HepG2 (cell line): ENCODE measurements around the gene MRPL28. TPM values are rescaled to one million over a fixed set of nuclear protein-coding genes. Genes with fewer than 3 reads are reported as not detected.

Source experiments
- CBX1 ChIP-seq: IDR thresholded peaks from one replicate; pipeline ENCODE4 v1.6.1; 2016; ENCODE audit warnings: antibody characterized with exemption, low read depth
- GZF1 ChIP-seq: sonication (generic); formaldehyde crosslinking; IDR thresholded peaks from 2 replicates; pipeline ENCODE4 v1.5.1; 2020; ENCODE audit warnings: mild to moderate bottlenecking, missing genetic modification reagents
- KLF15 ChIP-seq: sonication (generic); formaldehyde crosslinking; IDR thresholded peaks from 2 replicates; pipeline ENCODE4 v1.8.1; 2023; ENCODE audit warnings: borderline replicate concordance, mild to moderate bottlenecking, inconsistent platforms, missing genetic modification reagents, mixed read lengths
- MATR3 ChIP-seq: sonication (generic); formaldehyde crosslinking; IDR thresholded peaks from 2 replicates; pipeline ENCODE4 v1.4.0; 2020; ENCODE audit warnings: missing genetic modification reagents
- POLR2A ChIP-seq, 2 experiments: IDR thresholded peaks; 2 replicates each; pipeline ENCODE4 v1.6.1; 2011; ENCODE audit warnings: low read depth in 2 of 2, low read length in 2 of 2, mild to moderate bottlenecking in 1 of 2, moderate library complexity in 1 of 2; ENCODE audit not compliant: insufficient read depth in 1 of 2
- PPARG ChIP-seq: conservative IDR thresholded peaks from 2 replicates; pipeline ENCODE4 v1.6.1; 2016; ENCODE audit warnings: missing biosample characterization, missing genetic modification reagents
- RAD21 ChIP-seq: fragments of 450-650 bp; formaldehyde crosslinking; IDR thresholded peaks from 2 replicates; pipeline ENCODE4 v1.5.0; 2020; ENCODE audit warnings: mild to moderate bottlenecking
- RBAK ChIP-seq: sonication (generic); formaldehyde crosslinking; IDR thresholded peaks from 2 replicates; pipeline ENCODE4 v1.5.1; 2020; ENCODE audit warnings: mild to moderate bottlenecking, missing genetic modification reagents
- SAFB2 ChIP-seq: sonication (generic); formaldehyde crosslinking; IDR thresholded peaks from 2 replicates; pipeline ENCODE4 v1.5.1; 2020; ENCODE audit warnings: missing genetic modification reagents, low read depth, mild to moderate bottlenecking, borderline replicate concordance
- THAP11 ChIP-seq: IDR thresholded peaks from 2 replicates; pipeline ENCODE4 v1.6.1; 2016; ENCODE audit warnings: missing biosample characterization, missing genetic modification reagents
- TRIM24 ChIP-seq: sonication (generic); formaldehyde crosslinking; IDR thresholded peaks from 2 replicates; pipeline ENCODE4 v1.8.0; 2022; ENCODE audit warnings: mild to moderate bottlenecking, missing genetic modification reagents
- YEATS2 ChIP-seq: sonication (generic); formaldehyde crosslinking; IDR thresholded peaks from 2 replicates; pipeline ENCODE4 v1.4.0; 2020; ENCODE audit warnings: missing genetic modification reagents, borderline replicate concordance
- ZNF207 ChIP-seq: fragments of 450-650 bp; IDR thresholded peaks from 2 replicates; pipeline ENCODE4 v1.6.1; 2016; ENCODE audit warnings: antibody characterized with exemption, borderline replicate concordance
- ZNF33B ChIP-seq: sonication (generic); formaldehyde crosslinking; IDR thresholded peaks from 2 replicates; pipeline ENCODE4 v1.5.1; 2020; ENCODE audit warnings: mild to moderate bottlenecking, missing genetic modification reagents
- ZNF501 ChIP-seq: sonication (generic); formaldehyde crosslinking; IDR thresholded peaks from 2 replicates; pipeline ENCODE4 v1.5.1; 2020; ENCODE audit warnings: mild to moderate bottlenecking, moderate library complexity, missing genetic modification reagents
- ZNF543 ChIP-seq: sonication (generic); formaldehyde crosslinking; IDR thresholded peaks from 2 replicates; pipeline ENCODE4 v1.4.0; 2020; ENCODE audit warnings: mild to moderate bottlenecking, missing genetic modification reagents
- ZNF556 ChIP-seq: sonication (generic); formaldehyde crosslinking; IDR thresholded peaks from 2 replicates; pipeline ENCODE4 v1.4.0; 2020; ENCODE audit warnings: mild to moderate bottlenecking, missing genetic modification reagents, borderline replicate concordance
- ZNF629 ChIP-seq: sonication (generic); formaldehyde crosslinking; conservative IDR thresholded peaks from 2 replicates; pipeline ENCODE4 v1.5.0; 2020; ENCODE audit warnings: missing genetic modification reagents
- polyA plus RNA-seq, 8 experiments: library from polyadenylated mRNA; depleted of rRNA in 3 of 8; stranded (reverse) in 7 of 8; unstranded in 1 of 8; fragments of >200 nt; fragmentation: Illumina TruSeq in 4 of 8; extraction: Trizol in 4 of 8; gene quantifications; 2 replicates each; pipeline versions ENCODE4 v1.2.1 to v1.2.3, GENCODE V29; 2011 to 2016; ENCODE audit warnings: low read depth in 4 of 8, missing spikeins in 1 of 8, mixed read lengths in 1 of 8; ENCODE audit not compliant: insufficient read depth in 1 of 8
- total RNA-seq, 5 experiments: library from RNA; depleted of rRNA; stranded (reverse); fragments of >200 nt; fragmentation: Illumina TruSeq; extraction: Trizol; gene quantifications; 2 replicates each; pipeline ENCODE4 v1.2.3, GENCODE V29; 2016; ENCODE audit warnings: low read depth in 1 of 5
- TF ChIP-seq, protein P1 (sequence below): sonication (generic); formaldehyde crosslinking; IDR thresholded peaks from 2 replicates; pipeline ENCODE4 v1.5.0; 2020; ENCODE audit warnings: mild to moderate bottlenecking, missing genetic modification reagents, moderate library complexity
- TF ChIP-seq, protein P2 (sequence below): sonication (generic); formaldehyde crosslinking; IDR thresholded peaks from 2 replicates; pipeline ENCODE4 v1.5.1; 2020; ENCODE audit warnings: mild to moderate bottlenecking, moderate library complexity, missing genetic modification reagents
- TF ChIP-seq, protein P3 (sequence below): sonication (generic); formaldehyde crosslinking; IDR thresholded peaks from 2 replicates; pipeline ENCODE4 v1.4.0; 2020; ENCODE audit warnings: missing genetic modification reagents
- TF ChIP-seq, protein P4 (sequence below): sonication (generic); formaldehyde crosslinking; IDR thresholded peaks from 2 replicates; pipeline ENCODE4 v1.9.0; 2022; ENCODE audit warnings: missing genetic modification reagents, mild to moderate bottlenecking, borderline replicate concordance

Gene MRPL28
- total and polyA plus RNA-seq, 2 of the 13 experiments (the other 11 are each of a cell fraction or from before 2014, with no cell fraction given): 114 to 135 TPM

DNA sequence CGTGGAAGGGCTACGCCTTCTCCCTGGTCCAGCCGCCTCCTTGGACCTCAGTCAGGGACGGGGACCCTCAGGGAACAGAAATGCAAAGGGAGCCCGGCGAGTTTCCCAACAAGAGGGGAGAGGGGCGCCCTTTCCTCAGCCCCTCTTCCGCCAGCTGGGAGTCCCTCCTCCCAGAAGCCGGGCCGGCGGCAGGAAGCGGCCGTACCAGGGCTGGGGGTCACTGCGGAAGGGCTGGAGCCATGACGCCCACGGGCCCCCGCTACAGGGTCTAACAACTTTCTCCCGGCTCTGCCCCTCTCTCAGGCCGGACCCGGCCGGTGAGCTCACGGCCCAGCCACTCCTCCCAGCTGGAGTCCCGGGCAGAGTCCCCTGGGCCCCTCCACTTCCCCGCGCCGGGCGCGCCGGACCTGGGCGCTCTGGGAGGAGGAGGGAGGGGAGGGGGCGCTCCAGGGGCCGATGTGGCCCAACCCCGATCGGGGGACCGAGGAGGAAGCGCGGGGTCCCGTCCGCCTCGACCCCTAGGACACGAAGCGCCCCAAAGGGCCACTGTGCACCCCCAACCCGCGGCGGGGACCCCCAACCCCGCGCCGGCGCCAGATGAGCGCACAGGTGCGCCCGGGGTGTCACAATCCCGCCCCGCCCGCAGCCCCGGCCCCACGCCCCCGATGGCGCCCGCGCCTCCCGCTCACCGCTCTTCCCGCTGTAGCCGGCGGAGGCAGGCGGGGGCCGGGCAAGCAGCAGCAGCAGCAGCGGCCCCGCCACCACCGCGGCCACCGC lies 10.9 kb upstream of the MRPL28 start (continued):
- TF ChIP-seq POLR2A (IDR thresholded peaks at IDR 0.05; ENCODE audit: insufficient read depth in 1 of 2, low read depth in 2 of 2, low read length in 2 of 2): 0 out of 4 replicates have a peak, but pooled peaks of 1 of the 2 experiments have one; percentile 3
- TF ChIP-seq ZNF501 (CRISPR knock-in tag): peak; percentile 39
- TF ChIP-seq, protein P1, sequence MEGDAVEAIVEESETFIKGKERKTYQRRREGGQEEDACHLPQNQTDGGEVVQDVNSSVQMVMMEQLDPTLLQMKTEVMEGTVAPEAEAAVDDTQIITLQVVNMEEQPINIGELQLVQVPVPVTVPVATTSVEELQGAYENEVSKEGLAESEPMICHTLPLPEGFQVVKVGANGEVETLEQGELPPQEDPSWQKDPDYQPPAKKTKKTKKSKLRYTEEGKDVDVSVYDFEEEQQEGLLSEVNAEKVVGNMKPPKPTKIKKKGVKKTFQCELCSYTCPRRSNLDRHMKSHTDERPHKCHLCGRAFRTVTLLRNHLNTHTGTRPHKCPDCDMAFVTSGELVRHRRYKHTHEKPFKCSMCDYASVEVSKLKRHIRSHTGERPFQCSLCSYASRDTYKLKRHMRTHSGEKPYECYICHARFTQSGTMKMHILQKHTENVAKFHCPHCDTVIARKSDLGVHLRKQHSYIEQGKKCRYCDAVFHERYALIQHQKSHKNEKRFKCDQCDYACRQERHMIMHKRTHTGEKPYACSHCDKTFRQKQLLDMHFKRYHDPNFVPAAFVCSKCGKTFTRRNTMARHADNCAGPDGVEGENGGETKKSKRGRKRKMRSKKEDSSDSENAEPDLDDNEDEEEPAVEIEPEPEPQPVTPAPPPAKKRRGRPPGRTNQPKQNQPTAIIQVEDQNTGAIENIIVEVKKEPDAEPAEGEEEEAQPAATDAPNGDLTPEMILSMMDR: peak; percentile 23
- 0 out of 2 replicates have a peak, but pooled peaks have one; percentile 33 for TF ChIP-seq SAFB2
- no peak for TF ChIP-seq ZNF556 (CRISPR knock-in tag)
- no peak for TF ChIP-seq RAD21 (CRISPR knock-in tag)
- TF ChIP-seq KLF15 (CRISPR knock-in tag): 0 out of 2 replicates have a peak, but pooled peaks have one; percentile 68
- no peak for TF ChIP-seq ZNF207
- no peak for TF ChIP-seq ZNF629
- TF ChIP-seq, protein P2, sequence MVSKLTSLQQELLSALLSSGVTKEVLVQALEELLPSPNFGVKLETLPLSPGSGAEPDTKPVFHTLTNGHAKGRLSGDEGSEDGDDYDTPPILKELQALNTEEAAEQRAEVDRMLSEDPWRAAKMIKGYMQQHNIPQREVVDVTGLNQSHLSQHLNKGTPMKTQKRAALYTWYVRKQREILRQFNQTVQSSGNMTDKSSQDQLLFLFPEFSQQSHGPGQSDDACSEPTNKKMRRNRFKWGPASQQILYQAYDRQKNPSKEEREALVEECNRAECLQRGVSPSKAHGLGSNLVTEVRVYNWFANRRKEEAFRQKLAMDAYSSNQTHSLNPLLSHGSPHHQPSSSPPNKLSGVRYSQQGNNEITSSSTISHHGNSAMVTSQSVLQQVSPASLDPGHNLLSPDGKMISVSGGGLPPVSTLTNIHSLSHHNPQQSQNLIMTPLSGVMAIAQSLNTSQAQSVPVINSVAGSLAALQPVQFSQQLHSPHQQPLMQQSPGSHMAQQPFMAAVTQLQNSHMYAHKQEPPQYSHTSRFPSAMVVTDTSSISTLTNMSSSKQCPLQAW (CRISPR knock-in tag): peak; percentile 64
- TF ChIP-seq ZNF543 (CRISPR knock-in tag): 0 out of 2 replicates have a peak, but pooled peaks have one; percentile 3
- TF ChIP-seq, protein P3, sequence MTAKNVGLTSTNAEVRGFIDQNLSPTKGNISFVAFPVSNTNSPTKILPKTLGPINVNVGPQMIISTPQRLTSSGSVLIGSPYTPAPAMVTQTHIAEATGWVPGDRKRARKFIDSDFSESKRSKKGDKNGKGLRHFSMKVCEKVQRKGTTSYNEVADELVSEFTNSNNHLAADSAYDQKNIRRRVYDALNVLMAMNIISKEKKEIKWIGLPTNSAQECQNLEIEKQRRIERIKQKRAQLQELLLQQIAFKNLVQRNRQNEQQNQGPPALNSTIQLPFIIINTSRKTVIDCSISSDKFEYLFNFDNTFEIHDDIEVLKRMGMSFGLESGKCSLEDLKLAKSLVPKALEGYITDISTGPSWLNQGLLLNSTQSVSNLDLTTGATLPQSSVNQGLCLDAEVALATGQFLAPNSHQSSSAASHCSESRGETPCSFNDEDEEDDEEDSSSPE: peak; percentile 35; the same call in 1 of the 2 replicates
- no peak for TF ChIP-seq YEATS2 (CRISPR knock-in tag)
- TF ChIP-seq, protein P4, sequence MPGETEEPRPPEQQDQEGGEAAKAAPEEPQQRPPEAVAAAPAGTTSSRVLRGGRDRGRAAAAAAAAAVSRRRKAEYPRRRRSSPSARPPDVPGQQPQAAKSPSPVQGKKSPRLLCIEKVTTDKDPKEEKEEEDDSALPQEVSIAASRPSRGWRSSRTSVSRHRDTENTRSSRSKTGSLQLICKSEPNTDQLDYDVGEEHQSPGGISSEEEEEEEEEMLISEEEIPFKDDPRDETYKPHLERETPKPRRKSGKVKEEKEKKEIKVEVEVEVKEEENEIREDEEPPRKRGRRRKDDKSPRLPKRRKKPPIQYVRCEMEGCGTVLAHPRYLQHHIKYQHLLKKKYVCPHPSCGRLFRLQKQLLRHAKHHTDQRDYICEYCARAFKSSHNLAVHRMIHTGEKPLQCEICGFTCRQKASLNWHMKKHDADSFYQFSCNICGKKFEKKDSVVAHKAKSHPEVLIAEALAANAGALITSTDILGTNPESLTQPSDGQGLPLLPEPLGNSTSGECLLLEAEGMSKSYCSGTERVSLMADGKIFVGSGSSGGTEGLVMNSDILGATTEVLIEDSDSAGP (CRISPR knock-in tag): peak; percentile 70; the same call in 1 of the 2 replicates
- no peak for TF ChIP-seq CBX1
- TF ChIP-seq TRIM24 (CRISPR knock-in tag): no peak
- no peak for TF ChIP-seq MATR3
- TF ChIP-seq GZF1 (CRISPR knock-in tag): 0 out of 2 replicates have a peak, but pooled peaks have one; percentile 38
- TF ChIP-seq RBAK (CRISPR knock-in tag): no peak
- TF ChIP-seq ZNF33B (CRISPR knock-in tag): no peak
- peak; percentile 24; the same call in 1 of the 2 replicates for TF ChIP-seq THAP11 (CRISPR knock-in tag)
- peak; percentile 10; the same call in 1 of the 2 replicates for TF ChIP-seq PPARG
